GM12878 (cell line): Measurements from ENCODE around the gene ABCA2. TPM values are rescaled to one million over a fixed set of nuclear protein-coding genes. Genes with fewer than 3 reads are reported as not detected.

Source experiments
- ATAC-seq: fragments of 200-7000 bp; cut with Tn5 transposase; 3 replicates; pipeline ENCODE4 v1.9.1; 2020; ENCODE audit warnings: mild to moderate bottlenecking, moderate library complexity
- BruUV-seq: library from RNA; stranded (reverse); fragments of 400-500 nt; replicated peaks from 2 replicates; lab custom pipeline; 2021; lab: Mats Ljungman, UMichigan
- CTCF ChIA-PET: fragments of 300-600 bp; sonication (Branson Sonifier 250); formaldehyde crosslinking; extraction: SDS; loops from one replicate; lab custom pipeline; 2021; ENCODE audit warnings: inconsistent platforms; lab: Yijun Ruan, JAX
- POLR2A ChIA-PET: fragments of 350-600 bp; formaldehyde crosslinking; extraction: SDS; loops from one replicate; lab custom pipeline; 2021; ENCODE audit warnings: inconsistent platforms; lab: Charles Lee
- RAD21 ChIA-PET: fragments of 300-600 bp; sonication (Branson Sonifier 250); formaldehyde crosslinking; loops from one replicate; lab custom pipeline; 2023; ENCODE audit warnings: antibody characterized with exemption; ENCODE audit not compliant: unreplicated experiment; lab: Charles Lee
- SMC1A ChIA-PET: fragments of 300-600 bp; sonication (Branson Sonifier 250); formaldehyde crosslinking; loops from one replicate; lab custom pipeline; 2023; ENCODE audit not compliant: unreplicated experiment, uncharacterized antibody; lab: Charles Lee
- DNase-seq: peaks from one replicate; pipeline ENCODE4 v3.0.0-alpha.2; 2011; ENCODE audit warnings: low read depth, low spot score
- FAIRE-seq: peaks from 3 replicates; lab custom pipeline; 2011; peaks lifted over from hg19 to GRCh38; lab: Jason Lieb, UNC
- H2AFZ ChIP-seq: 2 replicates; pipeline ENCODE4 v1.6.0; 2011; ENCODE audit warnings: low read depth, low read length, control low read depth; ENCODE audit not compliant: control insufficient read depth
- H3K27ac ChIP-seq: 2 replicates; pipeline ENCODE4 v1.5.1; 2011; ENCODE audit warnings: control low read depth; ENCODE audit not compliant: control insufficient read depth, insufficient read depth
- H3K27me3 ChIP-seq, 2 experiments: replicated peaks in 1 of 2; 2 replicates each; pipeline versions ENCODE4 v1.6.0 to v1.6.1; 2011; ENCODE audit warnings: low read length in 1 of 2; ENCODE audit not compliant: control insufficient read depth in 2 of 2, insufficient read depth in 2 of 2
- H3K36me3 ChIP-seq, 2 experiments: 2 replicates each; pipeline ENCODE4 v1.5.1; 2011; ENCODE audit warnings: low read length in 1 of 2; ENCODE audit not compliant: control insufficient read depth in 2 of 2, insufficient read depth in 2 of 2
- H3K4me1 ChIP-seq: 2 replicates; pipeline ENCODE4 v1.6.1; 2011; ENCODE audit warnings: mild to moderate bottlenecking, low read length, moderate library complexity, mixed read lengths; ENCODE audit not compliant: control insufficient read depth, insufficient read depth
- H3K4me2 ChIP-seq: 2 replicates; pipeline ENCODE4 v1.6.0; 2011; ENCODE audit warnings: control low read depth; ENCODE audit not compliant: control insufficient read depth, insufficient read depth
- H3K4me3 ChIP-seq: fragments of 200-600 bp; sonication (generic); 2 replicates; pipeline ENCODE4 v1.5.1; 2016
- H3K79me2 ChIP-seq: 2 replicates; pipeline ENCODE4 v1.6.0; 2011; ENCODE audit warnings: low read length; ENCODE audit not compliant: control insufficient read depth, insufficient read depth
- H3K9ac ChIP-seq: 2 replicates; pipeline ENCODE4 v1.8.0; 2011; ENCODE audit warnings: low read length, control low read depth, mixed read lengths; ENCODE audit not compliant: control insufficient read depth, insufficient read depth
- H3K9me3 ChIP-seq: replicated peaks from 3 replicates; pipeline ENCODE4 v1.5.1; 2011; ENCODE audit warnings: mild to moderate bottlenecking, low read length; ENCODE audit not compliant: control insufficient read depth, insufficient read depth
- H4K20me1 ChIP-seq: 2 replicates; pipeline ENCODE4 v1.6.0; 2011; ENCODE audit not compliant: control insufficient read depth, insufficient read depth
- BCL3 ChIP-seq: IDR thresholded peaks from 2 replicates; pipeline ENCODE4 v1.6.1; 2011; ENCODE audit warnings: borderline replicate concordance, low read depth, mild to moderate bottlenecking, moderate library complexity, low read length; ENCODE audit not compliant: insufficient read depth, poor library complexity, severe bottlenecking
- CBX5 ChIP-seq: sonication (generic); IDR thresholded peaks from 2 replicates; pipeline ENCODE4 v1.6.1; 2016; ENCODE audit warnings: low read depth, moderate library complexity, mild to moderate bottlenecking, inconsistent platforms
- CREB1 ChIP-seq: IDR thresholded peaks from 2 replicates; pipeline ENCODE4 v1.6.1; 2012; ENCODE audit warnings: low read depth, mild to moderate bottlenecking, inconsistent platforms
- EP300 ChIP-seq, 2 experiments: fragments of 150-350 bp in 1 of 2; IDR thresholded peaks; 2 replicates each; pipeline ENCODE4 v1.6.1; 2011 to 2012; ENCODE audit warnings: low read depth in 2 of 2, low read length in 2 of 2, borderline replicate concordance in 1 of 2, improper control_type of control experiment in 1 of 2, inconsistent platforms in 1 of 2; ENCODE audit not compliant: control insufficient read depth in 1 of 2
- EZH2 ChIP-seq: IDR thresholded peaks from 2 replicates; pipeline ENCODE4 v1.6.1; 2012; ENCODE audit warnings: low read depth, mild to moderate bottlenecking, control low read depth, inconsistent platforms, low read length, borderline replicate concordance; ENCODE audit not compliant: control insufficient read depth
- FOS ChIP-seq: IDR thresholded peaks from 3 replicates; pipeline ENCODE4 v1.6.1; 2011; ENCODE audit warnings: borderline replicate concordance; ENCODE audit not compliant: insufficient read length; ENCODE audit errors: extremely low read depth
- GATAD2B ChIP-seq: fragments of 450-650 bp; conservative IDR thresholded peaks from 2 replicates; pipeline ENCODE4 v1.6.1; 2017; ENCODE audit warnings: low read depth, mild to moderate bottlenecking, moderate library complexity
- HDAC6 ChIP-seq: fragments of 200-600 bp; sonication (generic); IDR thresholded peaks from one replicate; pipeline ENCODE4 v1.8.0; 2017; ENCODE audit warnings: antibody characterized with exemption; ENCODE audit not compliant: unreplicated experiment
- IKZF2 ChIP-seq, 2 experiments: fragments of 450-650 bp; IDR thresholded peaks; 2 replicates each; pipeline ENCODE4 v1.6.1; 2017; ENCODE audit warnings: mild to moderate bottlenecking in 2 of 2, moderate library complexity in 2 of 2
- JUND ChIP-seq: IDR thresholded peaks from 2 replicates; pipeline ENCODE4 v1.6.1; 2012; ENCODE audit warnings: low read depth, mild to moderate bottlenecking, low read length, improper control_type of control experiment, moderate library complexity
- MYB ChIP-seq: fragments of 150-350 bp; IDR thresholded peaks from 2 replicates; pipeline ENCODE4 v1.6.1; 2014; ENCODE audit warnings: mild to moderate bottlenecking, low read depth, low read length, borderline replicate concordance
- NFYB ChIP-seq: IDR thresholded peaks from 2 replicates; pipeline ENCODE4 v1.6.1; 2011; ENCODE audit warnings: low read depth, mild to moderate bottlenecking, low read length, improper control_type of control experiment, moderate library complexity; ENCODE audit not compliant: insufficient read depth
- NR2C1 ChIP-seq: fragments of 450-650 bp; IDR thresholded peaks from 2 replicates; pipeline ENCODE4 v1.6.1; 2017; ENCODE audit warnings: antibody characterized with exemption, mild to moderate bottlenecking, moderate library complexity
- NR2C2 ChIP-seq: IDR thresholded peaks from 2 replicates; pipeline ENCODE4 v1.6.1; 2011; ENCODE audit warnings: borderline replicate concordance, low read depth; ENCODE audit not compliant: control insufficient read depth, insufficient read length
- POU2F2 ChIP-seq: IDR thresholded peaks from 3 replicates; pipeline ENCODE4 v1.6.1; 2011; ENCODE audit warnings: low read depth, mild to moderate bottlenecking, low read length, borderline replicate concordance
- RELA ChIP-seq: fragments of 450-650 bp; IDR thresholded peaks from 2 replicates; pipeline ENCODE4 v1.8.0; 2014; ENCODE audit warnings: borderline replicate concordance; ENCODE audit not compliant: partially characterized antibody
- RFX5 ChIP-seq: IDR thresholded peaks from 2 replicates; pipeline ENCODE4 v1.6.1; 2011; ENCODE audit warnings: low read depth, low read length, improper control_type of control experiment
- SMARCA5 ChIP-seq: fragments of 450-650 bp; IDR thresholded peaks from 2 replicates; pipeline ENCODE4 v1.6.1; 2017; ENCODE audit warnings: mild to moderate bottlenecking
- TCF3 ChIP-seq: IDR thresholded peaks from 2 replicates; pipeline ENCODE4 v1.6.1; 2012; ENCODE audit warnings: low read depth, mild to moderate bottlenecking, low read length, borderline replicate concordance; ENCODE audit not compliant: insufficient read depth
- ZZZ3 ChIP-seq: IDR thresholded peaks from 2 replicates; pipeline ENCODE4 v1.6.1; 2011; ENCODE audit warnings: low read depth; ENCODE audit not compliant: control insufficient read depth, insufficient read length
- WGBS: methylation state at CpG from one replicate; pipeline ENCODE4 v1.1.6; 2016; ENCODE audit warnings: low lambda C conversion rate; ENCODE audit not compliant: insufficient replicate concordance, insufficient coverage; ENCODE audit errors: missing lambda C conversion rate; 5-methylcytosine and 5-hydroxymethylcytosine counted together
- in situ Hi-C: fragments of 300-500 bp; cut with MboI; formaldehyde crosslinking; loops from 9 replicates; pipeline ENCODE4 v1.14.3; 2018; ENCODE audit warnings: mixed read lengths
- intact Hi-C: fragments of 100-400 bp; cut with micrococcal nuclease; formaldehyde crosslinking; loops from one replicate; pipeline ENCODE4 v1.14.2; 2022; ENCODE audit not compliant: unreplicated experiment
- polyA plus RNA-seq, 11 experiments: library from polyadenylated mRNA; depleted of rRNA in 4 of 11; unstranded in 6 of 11; stranded (reverse) in 5 of 11; fragments of >200 nt; fragmentation: Nextera tagmentation in 4 of 11; fragmentation: Illumina TruSeq in 1 of 11; extraction: Ambion mirVana in 4 of 11; extraction: Trizol in 1 of 11; gene quantifications; 1 replicate in 1 of 11; 2 replicates in 10 of 11; pipeline versions ENCODE4 v1.2.1 to v1.2.3, GENCODE V29; 2011 to 2016; ENCODE audit warnings: inconsistent platforms in 2 of 11, missing spikeins in 2 of 11, low read depth in 1 of 11
- total RNA-seq, 4 experiments: library from RNA; depleted of rRNA in 3 of 4; stranded (reverse); fragments of >200 nt in 3 of 4; fragmentation: Illumina TruSeq in 1 of 4; extraction: Trizol in 1 of 4; gene quantifications; 2 replicates each; pipeline versions ENCODE4 v1.2.1 to v1.2.3, GENCODE V29; 2013 to 2021

The ABCA2 gene
- total and polyA plus RNA-seq, 10 of the 15 experiments (the other 5 are each of a cell fraction or from before 2014, with no cell fraction given), result 0.13 to 2.6 (median 0.71) TPM; not detected in 2

DNA sequence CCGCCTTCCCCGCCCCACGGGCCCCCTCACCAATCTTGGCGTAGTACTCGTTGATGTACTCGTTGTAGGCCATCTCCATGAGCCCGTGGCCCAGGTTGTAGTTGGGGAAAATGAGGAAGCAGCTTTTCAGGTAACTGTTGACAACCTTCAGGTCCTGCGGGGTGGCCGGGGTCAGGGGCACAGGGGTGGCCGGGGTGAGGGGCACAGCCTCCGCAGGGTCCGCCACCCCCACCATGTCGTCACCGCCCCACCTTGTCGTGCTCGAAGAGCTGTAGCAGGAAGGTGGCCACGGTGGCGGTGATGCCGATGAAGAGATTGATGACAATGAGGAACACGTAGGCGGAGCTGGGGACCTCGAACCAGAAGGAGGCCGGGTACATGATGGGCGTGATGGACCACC is 16.9 kb downstream of the ABCA2 start (continued):
- TF ChIP-seq IKZF2 (IDR thresholded peaks at IDR 0.05) (no peak), SMARCA5 (no peak), HDAC6 (no peak), TCF3 (no peak), NR2C1 (no peak), BCL3 (no peak)

DNA sequence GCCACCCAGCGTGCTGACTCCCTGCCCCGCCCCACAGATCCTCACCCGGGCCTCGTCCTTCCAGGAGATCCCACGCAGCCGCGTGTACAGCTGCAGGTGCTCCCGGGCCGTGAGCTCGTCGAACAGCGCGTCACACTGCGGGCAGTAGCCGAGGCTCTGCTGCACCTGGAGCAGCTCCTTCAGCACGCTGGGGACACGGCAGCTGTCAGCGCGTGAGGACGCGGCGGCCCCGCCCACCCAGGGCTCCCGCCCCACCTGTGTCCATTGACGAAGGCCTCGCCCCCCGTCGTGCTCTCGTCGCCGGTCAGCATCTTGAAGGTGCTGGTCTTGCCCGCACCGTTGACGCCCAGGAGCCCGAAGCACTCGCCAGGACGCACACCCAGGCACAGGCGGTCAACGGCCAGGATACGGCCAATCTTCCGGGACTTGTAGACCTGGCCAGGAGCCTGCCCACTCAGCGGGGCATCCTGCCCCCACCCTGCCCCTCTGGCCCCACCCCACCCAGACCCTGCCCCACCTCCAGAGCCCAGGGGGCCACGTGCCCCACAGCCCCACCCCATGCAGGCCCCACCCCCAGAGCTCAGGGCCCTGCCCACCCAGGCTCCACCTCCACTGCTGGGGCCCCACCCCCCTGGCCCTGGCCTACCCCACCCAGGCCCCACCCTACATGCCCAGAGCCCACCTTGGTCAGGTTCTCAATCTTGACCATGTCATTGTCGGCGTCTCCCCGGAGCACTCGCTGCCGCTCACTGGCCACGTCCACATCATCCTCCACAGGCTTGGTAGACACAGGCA is 17.9 kb downstream of the ABCA2 start:
- in situ Hi-C loops, result no loop called here
- ChIA-PET CTCF (interaction anchor here (1.0 kb wide), 1 partner anchor 168 kb away, joined by 3 read pairs; the partner anchor contains the start of gene AJM1), SMC1A (no interaction called here)

More for the DNA sequence above, 17.9 kb downstream of the ABCA2 start:
- Histone ChIP-seq H3K4me2 (no peak overlapping the region), H3K36me3 (no peaks in the 10 kb centered on the region), H3K9me3 (no peaks in the 10 kb centered on the region; the same call in 2 of the 3 replicates), H3K79me2 (no peaks in the 10 kb centered on the region), H3K27ac (no peak overlapping the region), H3K9ac (no peak overlapping the region), H2AFZ (no peak overlapping the region), H3K4me1 (no peaks in the 10 kb centered on the region), H4K20me1 (no peaks in the 10 kb centered on the region), H3K27me3 (no peaks in the 10 kb centered on the region), H3K4me3 (no peak overlapping the region)
- RAD21 ChIA-PET, result no interaction called here
- TF ChIP-seq JUND (no peak), ZZZ3 (no peak), CBX5 (no peak), NFYB (no peak), RELA (no peak), MYB (no peak), FOS (no peak), GATAD2B (no peak), CREB1 (no peak), RFX5 (no peak), NR2C2 (no peak), EP300 (IDR thresholded peaks at IDR 0.05; ENCODE audit: borderline replicate concordance in 1 of 2, control insufficient read depth in 1 of 2, low read depth in 2 of 2, low read length in 2 of 2) (no peak), EZH2 (no peak), POU2F2 (no peak)
- WGBS, result 90% methylated on average over 37 of the region's 49 CpGs
- intact Hi-C loops, result no loop called here
- POLR2A ChIA-PET, result no interaction called here
- FAIRE-seq, result no peak
- ATAC-seq, result no peak
- no TSS peak for BruUV-seq
- no peak for DNase-seq
